ENCODE results near the gene VANGL1.

The VANGL1 gene

GRCh38 chr1:115719285-115719684 is 77.5 kb downstream of the VANGL1 start:
- Mint-ChIP-seq H3K4me1 (no peaks in the 10 kb centered on the region), H3K4me3 (no peak overlapping the region), H3K9me3 (no peaks in the 10 kb centered on the region), H3K27me3 (peaks cover 21% of the 10 kb centered on the region), H3K27ac (no peak overlapping the region), H3K36me3 (no peaks in the 10 kb centered on the region)
- no peak for ATAC-seq

GRCh38 chr1:115722221-115722620 is 80.5 kb downstream of the VANGL1 start:
- Mint-ChIP-seq H3K27me3 (peaks cover 19% of the 10 kb centered on the region), H3K9me3 (no peaks in the 10 kb centered on the region), H3K4me1 (no peaks in the 10 kb centered on the region), H3K36me3 (no peaks in the 10 kb centered on the region), H3K4me3 (no peak overlapping the region), H3K27ac (no peak overlapping the region)
- no peak for ATAC-seq

DNA sequence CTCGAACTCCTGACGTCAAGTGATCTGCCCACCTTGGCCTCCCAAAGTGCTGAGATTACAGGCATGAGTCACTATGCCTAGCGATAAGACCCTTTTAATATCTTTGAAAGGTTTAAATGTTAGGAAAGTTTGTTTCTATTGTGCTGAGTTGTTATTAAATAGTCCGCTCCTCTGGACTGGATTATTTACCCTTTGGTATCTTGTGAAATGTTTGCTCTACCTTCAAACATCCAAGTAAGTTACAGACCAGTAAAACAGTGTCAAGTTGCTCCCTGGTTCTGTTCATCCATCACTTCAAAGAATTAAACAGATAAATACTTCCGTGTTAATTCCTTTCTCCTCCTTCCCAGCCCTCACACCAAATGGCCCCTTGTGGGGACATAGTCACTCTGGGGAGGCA is 82.0 kb downstream of the VANGL1 start:
- H3K4me1 Mint-ChIP-seq = no peaks in the 10 kb centered on the region
- H3K36me3 Mint-ChIP-seq = no peaks in the 10 kb centered on the region
- H3K4me3 Mint-ChIP-seq = no peak overlapping the region
- H3K9me3 Mint-ChIP-seq = no peaks in the 10 kb centered on the region
- no peak overlapping the region for H3K27ac Mint-ChIP-seq
- H3K27me3 Mint-ChIP-seq = peaks cover 9% of the 10 kb centered on the region
- no peak for ATAC-seq

DNA sequence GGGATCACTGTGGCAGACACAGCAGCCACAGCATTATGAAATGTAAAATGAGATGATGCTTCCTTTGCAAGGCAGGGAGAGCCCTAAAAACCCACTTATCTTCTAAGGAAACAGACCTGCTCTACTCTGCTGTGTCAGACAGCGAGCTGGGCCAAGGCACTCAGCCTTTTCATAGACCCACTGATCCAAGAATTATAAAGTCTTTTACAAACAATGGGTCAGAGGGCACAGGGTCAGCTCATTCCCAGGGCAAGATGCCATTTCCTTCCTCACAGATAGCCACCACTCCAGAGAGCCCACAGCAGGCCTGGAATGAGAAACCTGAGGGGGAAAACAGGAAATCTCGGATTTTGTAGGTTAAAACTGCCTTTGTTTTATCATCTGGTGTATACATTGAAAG is 83.8 kb downstream of the VANGL1 start:
- H3K9me3 Mint-ChIP-seq = no peaks in the 10 kb centered on the region
- no peak overlapping the region for H3K27ac Mint-ChIP-seq
- H3K36me3 Mint-ChIP-seq = no peaks in the 10 kb centered on the region
- ATAC-seq = no peak
- H3K4me1 Mint-ChIP-seq = no peaks in the 10 kb centered on the region
- peaks cover 9% of the 10 kb centered on the region for H3K27me3 Mint-ChIP-seq
- no peak overlapping the region for H3K4me3 Mint-ChIP-seq

- H3K4me1 Mint-ChIP-seq = no peaks in the 10 kb centered on the region
- H3K9me3 Mint-ChIP-seq = no peaks in the 10 kb centered on the region
- peaks cover 9% of the 10 kb centered on the region for H3K27me3 Mint-ChIP-seq
- H3K4me3 Mint-ChIP-seq = no peak overlapping the region
- no peaks in the 10 kb centered on the region for H3K36me3 Mint-ChIP-seq
- ATAC-seq = no peak
- no peak overlapping the region for H3K27ac Mint-ChIP-seq
Observed at GRCh38 chr1:115726161-115726560, 84.4 kb downstream of the VANGL1 start.

GRCh38 chr1:115726570-115726969 is 84.8 kb downstream of the VANGL1 start:
- H3K4me1 Mint-ChIP-seq = no peaks in the 10 kb centered on the region
- H3K36me3 Mint-ChIP-seq = no peaks in the 10 kb centered on the region
- peaks cover 9% of the 10 kb centered on the region for H3K27me3 Mint-ChIP-seq
- H3K4me3 Mint-ChIP-seq = no peak overlapping the region
- no peak for ATAC-seq
- no peak overlapping the region for H3K27ac Mint-ChIP-seq
- H3K9me3 Mint-ChIP-seq = no peaks in the 10 kb centered on the region

GRCh38 chr1:115727706-115728249 is 86.0 kb downstream of the VANGL1 start:
- H3K27me3 Mint-ChIP-seq = peaks cover 1% of the 10 kb centered on the region
- H3K4me3 Mint-ChIP-seq = no peak overlapping the region

DNA sequence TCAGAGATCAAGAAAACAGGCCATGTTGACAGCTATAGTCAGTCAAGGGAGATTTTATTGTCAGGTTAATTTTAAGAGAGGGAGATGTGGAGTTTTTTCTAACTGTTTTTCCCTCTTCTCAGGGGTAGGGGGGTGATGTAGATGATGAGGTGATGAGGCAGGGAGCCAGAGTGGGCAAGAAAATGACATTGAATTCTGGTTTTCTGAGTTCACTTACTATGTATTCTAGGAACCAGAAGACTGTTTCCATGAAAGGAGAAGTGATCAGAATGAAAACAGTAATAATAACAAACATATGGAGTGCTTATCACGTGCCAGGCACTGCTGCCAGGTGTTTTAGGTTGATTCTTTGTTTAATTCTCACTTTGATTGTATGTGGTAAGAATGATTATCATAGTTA is 86.6 kb downstream of the VANGL1 start:
- Mint-ChIP-seq H3K9me3 (no peaks in the 10 kb centered on the region), H3K27me3 (no peaks in the 10 kb centered on the region), H3K36me3 (no peaks in the 10 kb centered on the region), H3K27ac (no peak overlapping the region), H3K4me3 (no peak overlapping the region), H3K4me1 (no peaks in the 10 kb centered on the region)
- no peak for ATAC-seq

More at GRCh38 chr1:115727706-115728249, 86.0 kb downstream of the VANGL1 start:
- Mint-ChIP-seq H3K27ac (no peak overlapping the region), H3K4me1 (no peaks in the 10 kb centered on the region), H3K36me3 (no peaks in the 10 kb centered on the region), H3K9me3 (no peaks in the 10 kb centered on the region)
- ATAC-seq = no peak

- H3K9me3 Mint-ChIP-seq = no peaks in the 10 kb centered on the region
- no peaks in the 10 kb centered on the region for H3K36me3 Mint-ChIP-seq
- no peaks in the 10 kb centered on the region for H3K4me1 Mint-ChIP-seq
- H3K27me3 Mint-ChIP-seq = no peaks in the 10 kb centered on the region
- no peak overlapping the region for H3K27ac Mint-ChIP-seq
- peak; percentile 73 for ATAC-seq
- H3K4me3 Mint-ChIP-seq = no peak overlapping the region
Observed at GRCh38 chr1:115729756-115730155, 88.0 kb downstream of the VANGL1 start.

GRCh38 chr1:115732316-115732715 is 90.5 kb downstream of the VANGL1 start:
- no peaks in the 10 kb centered on the region for H3K4me1 Mint-ChIP-seq
- H3K36me3 Mint-ChIP-seq = no peaks in the 10 kb centered on the region
- no peaks in the 10 kb centered on the region for H3K9me3 Mint-ChIP-seq
- H3K27ac Mint-ChIP-seq = no peak overlapping the region
- no peak overlapping the region for H3K4me3 Mint-ChIP-seq
- no peak for ATAC-seq
- no peaks in the 10 kb centered on the region for H3K27me3 Mint-ChIP-seq

GRCh38 chr1:115740811-115741210 is 99.0 kb downstream of the VANGL1 start:
- no peak for ATAC-seq
- Mint-ChIP-seq H3K4me1 (no peaks in the 10 kb centered on the region), H3K9me3 (no peaks in the 10 kb centered on the region), H3K4me3 (no peak overlapping the region), H3K36me3 (no peaks in the 10 kb centered on the region), H3K27me3 (no peaks in the 10 kb centered on the region), H3K27ac (no peak overlapping the region)

GRCh38 chr1:115744646-115745275 is 103.0 kb downstream of the VANGL1 start:
- no peak overlapping the region for H3K27ac Mint-ChIP-seq
- H3K4me3 Mint-ChIP-seq = no peak overlapping the region
- H3K27me3 Mint-ChIP-seq = peaks cover 13% of the 10 kb centered on the region

GRCh38 chr1:115746021-115746690 is 104.4 kb downstream of the VANGL1 start:
- ATAC-seq = no peak
- no peak overlapping the region for H3K4me3 Mint-ChIP-seq

More at GRCh38 chr1:115744646-115745275, 103.0 kb downstream of the VANGL1 start:
- H3K4me1 Mint-ChIP-seq = no peaks in the 10 kb centered on the region
- no peaks in the 10 kb centered on the region for H3K36me3 Mint-ChIP-seq
- no peaks in the 10 kb centered on the region for H3K9me3 Mint-ChIP-seq
- ATAC-seq = no peak

More at GRCh38 chr1:115746021-115746690, 104.4 kb downstream of the VANGL1 start:
- no peaks in the 10 kb centered on the region for H3K36me3 Mint-ChIP-seq
- no peaks in the 10 kb centered on the region for H3K9me3 Mint-ChIP-seq
- no peaks in the 10 kb centered on the region for H3K4me1 Mint-ChIP-seq
- H3K27ac Mint-ChIP-seq = no peak overlapping the region
- H3K27me3 Mint-ChIP-seq = peaks cover 15% of the 10 kb centered on the region

Measured in stimulated activated memory B cell treated with anti-CD40 and anti-IgM and Interleukin-4, amounts not matched to agents 10 μg/mL and 1 μg/mL and 100 μg/mL, for 72 hours (primary cell).